GM21367 (cell line): ENCODE data around the gene CD200R1.
"Not testable (repeated sequence)": the region's sequence is repeated elsewhere in the genome, so short reads cannot be mapped to it uniquely, and the experiment has no call there.

ENCODE experiments used
- ATAC-seq: cut with Tn5 transposase; IDR thresholded peaks from one replicate; pipeline ENCODE4 v1.9.1; 2021; ENCODE audit not compliant: unreplicated experiment

CD200R1 gene

GRCh38 chr3:112976001-112976400 is 1.1 kb upstream of the CD200R1 start:
- ATAC-seq, result no peak

GRCh38 chr3:112974178-112974517 is 755 bp downstream of the CD200R1 start:
- no peak for ATAC-seq

- ATAC-seq, result peak; percentile 75
Observed at GRCh38 chr3:112973325-112974177, 1.4 kb downstream of the CD200R1 start.

GRCh38 chr3:112972158-112972557 is 2.7 kb downstream of the CD200R1 start:
- no peak for ATAC-seq

GRCh38 chr3:112967828-112968227 is 7.1 kb downstream of the CD200R1 start:
- no peak for ATAC-seq

GRCh38 chr3:112967425-112967824 is 7.5 kb downstream of the CD200R1 start:
- no peak for ATAC-seq

- no peak for ATAC-seq
Observed at GRCh38 chr3:112966633-112967032, 8.3 kb downstream of the CD200R1 start.

- ATAC-seq, result no peak
Observed at GRCh38 chr3:112965656-112966055, 9.2 kb downstream of the CD200R1 start.

- no peak for ATAC-seq
Observed at GRCh38 chr3:112963683-112964082, 11.2 kb downstream of the CD200R1 start.

GRCh38 chr3:112958811-112959560 is 15.9 kb downstream of the CD200R1 start:
- ATAC-seq, result no peak

- no peak for ATAC-seq
Observed at GRCh38 chr3:112956351-112956750, 18.6 kb downstream of the CD200R1 start.

GRCh38 chr3:112948346-112948838 is 26.5 kb downstream of the CD200R1 start:
- no peak for ATAC-seq

- ATAC-seq, result no peak
Observed at GRCh38 chr3:112931736-112932521, 43.0 kb downstream of the CD200R1 start.

GRCh38 chr3:112930771-112931170 is 44.1 kb downstream of the CD200R1 start:
- no peak for ATAC-seq

- ATAC-seq, result no peak
Observed at GRCh38 chr3:112925969-112926368, 48.9 kb downstream of the CD200R1 start.

- ATAC-seq, result no peak
Observed at GRCh38 chr3:112925560-112925959, 49.3 kb downstream of the CD200R1 start.

- not testable (repeated sequence) for ATAC-seq
Observed at GRCh38 chr3:112919541-112919940, 55.4 kb downstream of the CD200R1 start.

- ATAC-seq, result peak; percentile 97
Observed at GRCh38 chr3:112908252-112908651, 66.7 kb downstream of the CD200R1 start.

- ATAC-seq, result no peak
Observed at GRCh38 chr3:112904786-112905185, 70.1 kb downstream of the CD200R1 start.

- ATAC-seq, result no peak
Observed at GRCh38 chr3:112900113-112900512, 74.8 kb downstream of the CD200R1 start.

GRCh38 chr3:112897791-112898190 is 77.1 kb downstream of the CD200R1 start:
- no peak for ATAC-seq
